HG03135 (cell line): ENCODE measurements around the gene MRNIP.
"Not testable (repeated sequence)": the region's sequence is repeated elsewhere in the genome, so short reads cannot be mapped to it uniquely, and the experiment has no call there.

Experiments used
- ATAC-seq: cut with Tn5 transposase; IDR thresholded peaks from one replicate; pipeline ENCODE4 v1.9.1; 2021; ENCODE audit warnings: mild to moderate bottlenecking, moderate library complexity; ENCODE audit not compliant: unreplicated experiment

MRNIP gene

DNA sequence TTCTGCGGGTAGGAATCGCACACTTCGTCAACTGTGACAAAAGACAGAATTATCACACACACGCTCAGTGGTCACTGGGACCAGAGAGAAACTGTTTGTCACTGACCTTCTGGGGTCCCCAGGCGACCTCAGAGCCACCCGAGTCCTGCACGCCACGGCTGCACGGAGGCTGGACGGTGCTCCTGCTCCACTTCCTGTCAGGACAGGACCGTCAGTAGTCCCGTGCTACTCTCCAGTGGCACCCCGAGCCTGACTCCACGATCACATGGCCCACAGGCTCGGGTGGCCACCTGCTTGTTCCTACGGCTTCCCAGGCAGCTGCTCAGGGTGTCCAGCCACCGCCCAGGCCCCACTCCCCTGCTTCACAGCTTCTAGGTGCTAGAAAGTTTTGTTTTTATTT is 17.9 kb downstream of the MRNIP start:
- ATAC-seq, result no peak

DNA sequence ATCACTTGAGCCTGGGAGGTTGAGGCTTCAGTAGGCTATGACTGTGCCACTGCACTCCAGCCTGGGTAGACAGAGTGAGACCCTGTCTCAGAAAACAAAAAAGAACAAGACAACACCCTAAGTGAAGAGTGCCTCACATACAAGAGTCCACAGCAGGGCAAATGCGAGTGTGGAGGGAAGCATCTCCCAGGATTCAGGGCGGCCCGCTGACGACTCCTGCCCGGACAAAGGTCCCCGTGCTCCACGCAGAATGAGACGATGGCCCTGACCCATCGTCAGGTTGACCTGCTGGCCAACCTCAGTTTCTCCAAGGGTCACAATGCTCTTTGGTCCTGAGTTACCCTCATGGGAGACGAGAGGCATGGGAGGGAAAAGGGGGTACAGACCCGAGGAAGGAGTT is 18.3 kb downstream of the MRNIP start:
- ATAC-seq, result no peak

DNA sequence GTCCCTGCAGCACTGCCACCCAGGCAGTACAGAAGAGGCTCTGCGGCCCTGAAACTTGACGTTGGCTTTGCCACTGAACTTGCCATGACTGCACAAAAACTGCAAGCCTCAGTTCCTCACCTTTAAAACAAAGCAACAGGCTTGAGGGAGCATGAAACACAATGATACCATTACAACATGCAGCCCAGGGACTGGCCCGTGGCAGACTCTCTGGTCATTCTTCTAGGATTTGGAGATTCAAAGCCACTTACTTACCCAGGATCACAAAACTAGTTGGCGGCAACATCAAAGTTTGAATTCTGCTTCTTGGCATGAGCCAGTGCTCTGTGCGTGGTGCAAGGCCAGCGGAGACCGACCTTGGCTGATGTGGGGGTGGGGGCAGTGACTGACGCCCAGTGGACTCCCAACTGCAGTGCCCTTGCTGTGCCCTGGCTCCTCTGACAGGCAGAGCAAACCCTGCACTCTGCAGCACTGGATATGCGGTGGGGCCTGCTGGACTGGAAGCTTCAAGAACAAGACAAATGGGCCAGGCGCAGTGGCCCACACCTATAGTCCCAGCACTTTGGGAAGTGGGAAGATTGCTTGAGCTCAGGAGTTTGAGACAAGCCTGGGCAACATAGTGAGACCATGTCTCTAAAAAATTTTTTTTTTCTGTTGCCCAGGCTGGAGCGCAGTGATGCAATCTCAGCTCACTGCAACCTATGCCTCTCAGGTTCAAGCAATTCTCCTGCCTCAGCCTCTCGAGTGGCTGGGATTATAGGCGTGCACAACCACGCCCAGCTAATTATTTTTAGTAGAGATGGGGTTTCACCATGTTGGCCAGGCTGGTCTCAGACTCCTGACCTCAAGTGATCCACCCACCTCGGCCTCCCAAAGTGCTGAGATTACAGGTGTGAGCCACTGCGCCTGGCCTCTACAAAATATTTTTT is 19.0 kb downstream of the MRNIP start:
- no peak for ATAC-seq

DNA sequence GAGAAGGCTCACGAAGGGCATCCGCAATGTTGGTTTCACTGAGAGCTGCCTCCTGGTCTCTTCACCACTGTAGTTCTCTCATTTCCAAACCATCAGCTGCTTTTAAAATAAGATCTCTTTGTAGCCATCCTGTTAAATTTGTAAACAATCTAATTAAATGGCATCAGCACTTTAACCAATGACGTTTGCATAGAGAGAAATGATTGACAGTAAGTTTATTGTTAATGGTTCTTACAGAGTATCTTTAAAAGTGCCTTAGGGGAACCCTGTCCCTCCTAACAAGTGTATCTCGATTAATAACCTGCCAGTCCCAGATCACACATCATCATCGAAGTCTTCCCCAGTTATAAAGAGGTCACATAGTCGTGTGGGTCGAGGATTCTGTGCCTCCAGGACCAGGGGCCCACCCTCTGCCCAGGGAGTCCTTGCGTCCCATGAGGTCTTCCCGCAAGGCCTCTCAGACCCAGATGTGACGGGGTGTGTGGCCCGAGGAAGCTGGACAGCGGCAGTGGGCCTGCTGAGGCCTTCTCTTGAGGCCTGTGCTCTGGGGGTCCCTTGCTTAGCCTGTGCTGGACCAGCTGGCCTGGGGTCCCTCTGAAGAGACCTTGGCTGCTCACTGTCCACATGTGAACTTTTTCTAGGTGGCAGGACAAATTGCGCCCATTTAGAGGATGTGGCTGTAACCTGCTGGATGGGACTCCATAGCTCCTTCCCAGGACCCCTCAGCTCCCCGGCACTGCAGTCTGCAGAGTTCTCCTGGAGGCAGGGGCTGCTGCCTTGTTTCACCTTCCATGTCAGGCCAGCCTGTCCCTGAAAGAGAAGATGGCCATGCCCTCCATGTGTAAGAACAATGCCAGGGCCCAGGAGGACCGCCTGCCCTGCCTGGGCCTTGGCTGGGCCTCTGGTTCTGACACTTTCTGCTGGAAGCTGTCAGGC is 21.3 kb downstream of the MRNIP start:
- ATAC-seq, result no peak

DNA sequence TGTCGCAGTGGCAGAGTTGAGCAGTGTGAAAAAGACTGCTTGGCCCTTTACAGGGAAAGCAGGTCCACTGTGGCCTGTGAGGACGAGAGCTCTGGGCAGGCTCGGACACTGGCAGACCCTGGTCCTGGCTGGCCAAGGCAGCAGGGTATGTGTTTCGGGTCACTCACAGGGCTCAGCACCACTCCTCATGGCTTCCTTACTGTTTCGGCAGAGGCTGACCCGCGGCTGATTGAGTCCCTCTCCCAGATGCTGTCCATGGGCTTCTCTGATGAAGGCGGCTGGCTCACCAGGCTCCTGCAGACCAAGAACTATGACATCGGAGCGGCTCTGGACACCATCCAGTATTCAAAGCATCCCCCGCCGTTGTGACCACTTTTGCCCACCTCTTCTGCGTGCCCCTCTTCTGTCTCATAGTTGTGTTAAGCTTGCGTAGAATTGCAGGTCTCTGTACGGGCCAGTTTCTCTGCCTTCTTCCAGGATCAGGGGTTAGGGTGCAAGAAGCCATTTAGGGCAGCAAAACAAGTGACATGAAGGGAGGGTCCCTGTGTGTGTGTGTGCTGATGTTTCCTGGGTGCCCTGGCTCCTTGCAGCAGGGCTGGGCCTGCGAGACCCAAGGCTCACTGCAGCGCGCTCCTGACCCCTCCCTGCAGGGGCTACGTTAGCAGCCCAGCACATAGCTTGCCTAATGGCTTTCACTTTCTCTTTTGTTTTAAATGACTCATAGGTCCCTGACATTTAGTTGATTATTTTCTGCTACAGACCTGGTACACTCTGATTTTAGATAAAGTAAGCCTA is 22.2 kb downstream of the MRNIP start:
- peak; percentile 67 for ATAC-seq

DNA sequence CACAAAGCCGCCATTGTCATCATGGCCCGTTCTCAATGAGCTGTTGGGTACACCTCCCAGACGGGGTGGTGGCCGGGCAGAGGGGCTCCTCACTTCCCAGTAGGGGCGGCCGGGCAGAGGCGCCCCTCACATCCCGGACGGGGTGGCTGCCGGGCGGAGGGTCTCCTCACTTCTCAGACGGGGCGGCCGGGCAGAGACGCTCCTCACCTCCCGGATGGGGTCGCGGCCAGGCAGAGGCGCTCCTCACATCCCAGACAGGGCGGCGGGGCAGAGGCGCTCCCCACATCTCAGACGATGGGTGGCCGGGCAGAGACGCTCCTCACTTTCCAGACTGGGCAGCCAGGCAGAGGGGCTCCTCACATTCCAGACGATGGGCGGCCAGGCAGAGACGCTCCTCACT is 23.7 kb downstream of the MRNIP start:
- not testable (repeated sequence) for ATAC-seq

DNA sequence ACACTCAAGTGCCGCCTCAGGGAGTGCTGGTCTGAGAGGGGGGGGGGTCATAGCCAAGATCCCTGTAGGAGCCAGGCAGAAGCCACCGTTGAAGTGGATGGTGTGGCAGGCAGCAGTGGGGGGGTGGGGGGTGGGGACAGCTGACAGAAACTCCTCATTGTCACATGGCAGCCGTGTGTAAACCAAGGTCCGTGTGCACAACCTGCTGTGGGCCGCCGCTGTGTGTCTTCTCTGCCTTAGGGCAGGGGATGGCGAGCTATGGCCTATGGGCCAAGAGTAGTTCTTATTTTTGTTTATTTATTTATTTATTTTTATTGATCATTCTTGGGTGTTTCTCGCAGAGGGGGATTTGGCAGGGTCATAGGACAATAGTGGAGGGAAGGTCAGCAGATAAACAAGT is 24.5 kb downstream of the MRNIP start:
- no peak for ATAC-seq

DNA sequence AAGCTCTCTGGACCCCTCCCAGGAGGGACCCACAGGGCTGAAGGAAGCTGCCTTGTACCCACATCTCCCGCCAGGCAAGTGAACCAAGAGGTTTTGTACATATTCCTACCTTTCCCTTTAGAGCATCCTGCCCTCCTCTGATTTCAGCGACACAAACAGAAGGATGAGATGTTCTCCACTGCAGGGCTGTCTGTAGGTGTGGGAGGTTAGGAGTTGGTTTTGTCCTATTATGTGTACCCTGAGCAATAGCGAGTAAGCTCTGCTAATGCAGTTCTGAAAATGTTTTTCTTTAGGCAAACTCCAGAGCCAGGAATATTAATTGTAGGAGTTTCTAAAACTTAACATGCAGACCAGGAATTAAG is 24.9 kb downstream of the MRNIP start:
- ATAC-seq, result no peak

DNA sequence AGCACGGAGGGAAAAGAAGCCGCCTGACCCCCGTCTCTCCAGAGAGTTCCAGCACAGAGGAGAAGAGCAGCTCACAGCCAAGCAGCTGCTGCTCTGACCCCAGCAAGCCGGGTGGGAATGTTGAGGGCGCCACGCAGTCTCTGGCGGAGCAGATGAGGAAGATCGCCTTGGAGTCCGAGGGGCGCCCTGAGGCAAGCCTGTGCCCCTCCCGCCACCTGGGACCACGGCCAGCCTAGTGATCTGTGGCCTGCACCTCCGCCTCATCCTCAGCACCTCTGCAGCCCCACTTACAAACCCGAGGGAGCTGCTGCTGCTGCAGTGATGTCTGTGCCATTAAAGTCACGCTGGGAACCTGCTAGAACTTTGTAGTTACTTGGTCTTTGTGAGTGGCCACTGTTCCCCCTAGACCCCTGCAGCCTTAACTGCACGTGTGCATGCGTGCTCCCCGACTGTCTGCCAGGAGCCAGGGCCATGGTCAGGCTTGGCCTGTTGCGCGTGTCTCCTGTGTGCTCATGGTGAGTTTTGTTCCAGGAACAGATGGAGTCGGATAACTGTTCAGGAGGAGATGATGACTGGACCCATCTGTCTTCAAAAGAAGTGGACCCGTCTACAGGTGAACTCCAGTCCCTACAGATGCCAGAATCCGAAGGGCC is 25.4 kb downstream of the MRNIP start:
- ATAC-seq, result no peak

DNA sequence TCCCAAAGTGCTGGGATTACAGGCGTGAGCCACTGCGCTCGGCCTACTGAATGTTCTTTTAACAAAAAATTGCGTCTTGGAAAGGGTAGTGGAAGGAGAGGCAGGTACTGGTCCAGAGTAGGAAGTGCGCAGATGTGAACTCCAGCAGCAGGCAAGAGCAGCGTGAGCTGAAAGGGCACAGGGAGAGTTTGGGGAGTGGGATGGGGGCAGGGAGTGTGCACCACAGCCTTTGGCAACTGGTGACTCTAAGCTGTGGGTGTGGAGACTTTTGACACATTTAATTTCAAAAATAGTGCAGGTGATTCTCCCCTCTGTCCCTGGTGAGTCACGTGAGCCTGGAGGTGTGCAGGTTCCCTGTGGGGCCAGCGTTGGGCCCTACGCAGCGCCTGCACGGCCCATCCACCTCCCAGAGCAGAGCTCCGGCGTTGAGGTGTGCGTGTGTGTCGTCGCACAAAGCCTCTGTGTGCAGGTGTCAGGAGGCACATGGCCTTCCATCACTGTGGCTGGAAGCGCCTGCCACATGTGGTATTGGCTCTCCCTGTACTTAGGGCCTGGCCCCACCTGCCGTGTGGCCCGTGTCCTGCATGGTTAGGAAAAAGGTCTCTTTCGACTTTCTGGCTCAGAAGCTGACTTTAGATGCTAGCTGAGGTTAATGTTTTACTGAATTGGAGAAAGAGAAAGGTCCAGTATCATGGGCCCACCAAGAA is 26.4 kb downstream of the MRNIP start:
- ATAC-seq, result no peak

DNA sequence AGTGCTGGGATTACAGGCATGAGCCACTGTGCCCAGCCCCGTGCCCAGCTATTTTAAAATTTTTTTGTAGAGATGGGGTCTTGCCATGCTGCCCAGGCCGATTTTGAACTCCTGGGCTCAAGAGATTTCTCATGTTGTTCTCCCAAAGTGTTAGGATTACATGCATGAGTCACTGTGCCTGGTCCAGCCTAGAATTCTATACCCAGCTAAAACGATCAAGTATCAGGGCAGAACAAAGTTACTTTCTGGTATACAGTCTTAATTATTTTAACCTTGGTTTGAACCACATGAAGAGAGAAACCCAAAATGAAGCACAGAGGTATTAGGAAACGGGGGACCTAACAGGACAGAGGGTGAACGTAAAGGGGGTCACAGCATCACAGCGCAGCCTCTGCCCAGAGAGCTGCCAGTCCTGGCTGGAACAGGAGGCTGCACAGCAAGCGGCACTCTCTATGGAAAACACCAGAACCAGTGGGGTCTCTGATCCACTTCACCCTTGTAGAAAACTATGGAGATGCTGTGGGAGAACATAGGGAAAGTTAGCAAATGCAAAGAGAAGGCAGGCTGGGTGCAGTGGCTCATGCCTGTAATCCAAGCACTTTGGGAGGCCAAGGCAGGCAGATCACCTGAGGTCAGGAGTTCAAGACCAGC is 27.7 kb downstream of the MRNIP start:
- ATAC-seq, result no peak

DNA sequence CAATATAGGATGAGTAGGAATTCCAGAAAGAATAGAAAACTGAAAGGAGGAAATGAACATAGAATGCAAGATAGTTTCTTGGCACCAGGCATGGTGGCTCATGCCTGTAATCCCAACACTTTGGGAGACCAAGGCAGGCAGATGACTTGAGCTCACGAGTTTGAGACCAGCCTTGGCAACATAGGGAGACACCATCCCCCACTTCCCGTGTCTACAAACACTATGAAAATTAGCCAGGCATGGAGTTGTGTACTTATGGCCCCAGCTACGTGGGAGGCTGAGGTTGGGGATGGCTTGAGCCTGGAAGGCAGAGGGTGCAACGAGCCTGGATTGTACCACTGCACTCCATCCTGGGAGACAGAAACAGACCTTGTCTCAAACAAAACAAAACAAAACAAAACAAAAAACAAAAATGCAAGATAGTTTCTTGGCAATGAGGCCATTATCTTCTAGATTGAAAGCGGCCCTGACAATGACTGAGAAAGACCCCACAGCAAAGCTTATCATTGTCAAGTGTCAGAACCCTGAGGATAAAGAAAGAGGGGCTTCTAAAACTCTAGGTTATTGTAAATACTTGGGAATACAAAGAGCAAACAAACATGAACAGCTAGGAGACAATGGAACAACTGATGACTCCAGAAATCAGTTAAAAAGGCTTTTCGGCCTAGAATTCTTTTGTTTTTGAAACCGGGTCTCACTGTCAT is 28.7 kb downstream of the MRNIP start:
- no peak for ATAC-seq

DNA sequence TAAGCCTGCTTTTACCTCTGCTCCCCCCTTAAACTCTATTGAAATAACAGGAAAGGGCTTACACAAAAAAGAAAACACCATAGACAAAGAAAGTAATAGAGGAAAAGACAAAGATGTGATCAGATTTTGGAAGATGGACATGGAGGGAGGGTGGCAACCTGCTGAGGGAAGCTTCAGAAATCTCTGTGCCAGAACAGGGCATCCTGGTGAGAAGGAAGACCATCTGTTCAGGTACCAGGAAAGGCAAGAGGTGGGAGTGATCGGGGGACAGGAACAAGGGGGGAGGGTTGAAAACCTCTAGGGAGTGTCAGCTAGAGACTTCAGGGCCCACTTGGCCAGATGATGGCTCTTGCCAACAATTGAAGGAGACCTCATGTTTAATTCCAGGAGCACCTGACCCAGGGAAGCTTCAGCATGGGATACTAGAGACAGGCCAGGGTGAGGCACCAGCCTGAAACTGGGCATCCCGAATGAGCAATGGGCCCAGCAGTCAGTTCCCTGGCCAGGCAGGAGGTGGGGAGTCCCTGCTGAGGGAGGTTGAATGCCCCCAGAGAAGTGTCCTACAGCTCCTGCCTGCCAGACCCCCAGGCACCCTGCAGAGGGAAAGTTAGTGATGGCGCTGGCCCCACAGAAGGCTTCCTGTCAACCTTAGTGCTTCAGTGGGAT is 29.7 kb downstream of the MRNIP start:
- ATAC-seq, result no peak

DNA sequence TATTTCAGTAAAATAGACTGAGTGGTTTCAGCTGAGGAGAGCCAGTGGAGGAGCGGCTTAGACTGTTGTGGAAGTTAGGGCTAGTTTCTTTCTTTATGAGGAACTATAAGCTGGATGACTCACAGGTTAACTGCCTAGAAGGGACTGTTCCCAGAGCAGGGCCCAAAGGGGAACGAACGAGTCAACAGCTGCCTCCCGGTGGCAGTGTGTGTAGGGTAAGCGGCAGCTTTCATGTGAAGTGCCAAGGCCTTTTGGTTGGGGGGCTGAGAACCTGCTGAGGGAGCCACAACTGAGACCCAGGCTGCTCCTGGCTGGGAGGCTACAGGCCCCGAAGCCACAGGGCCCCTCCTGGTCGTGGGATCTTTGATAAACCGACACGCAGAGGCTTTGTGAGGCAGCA is 30.9 kb downstream of the MRNIP start:
- no peak for ATAC-seq

DNA sequence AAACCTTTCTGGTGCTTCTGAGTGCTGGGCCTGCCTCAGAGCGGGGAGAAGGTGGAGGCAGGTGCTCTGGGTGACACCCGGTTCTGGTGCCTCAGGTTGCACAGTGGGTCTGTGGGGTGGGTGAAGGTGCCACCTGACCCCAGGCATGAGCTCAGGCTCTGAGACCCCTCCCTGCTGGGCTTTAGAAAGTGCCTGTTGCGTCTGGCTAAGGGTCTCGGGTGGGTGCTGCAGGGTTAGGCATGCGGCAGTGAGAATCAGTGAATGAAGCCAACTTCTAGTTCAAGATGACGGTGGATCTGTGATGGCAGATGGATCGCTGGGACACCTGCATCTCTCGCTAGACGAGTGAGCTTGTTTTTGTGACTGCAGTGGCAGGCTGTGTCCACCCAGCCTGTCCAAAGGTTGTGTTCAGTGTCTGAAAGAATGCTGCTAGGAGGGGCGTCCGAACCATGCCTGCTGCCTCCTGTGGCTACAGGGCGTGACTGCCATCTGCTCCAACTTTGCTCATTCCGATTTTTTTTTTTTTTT is 32.9 kb downstream of the MRNIP start:
- no peak for ATAC-seq

DNA sequence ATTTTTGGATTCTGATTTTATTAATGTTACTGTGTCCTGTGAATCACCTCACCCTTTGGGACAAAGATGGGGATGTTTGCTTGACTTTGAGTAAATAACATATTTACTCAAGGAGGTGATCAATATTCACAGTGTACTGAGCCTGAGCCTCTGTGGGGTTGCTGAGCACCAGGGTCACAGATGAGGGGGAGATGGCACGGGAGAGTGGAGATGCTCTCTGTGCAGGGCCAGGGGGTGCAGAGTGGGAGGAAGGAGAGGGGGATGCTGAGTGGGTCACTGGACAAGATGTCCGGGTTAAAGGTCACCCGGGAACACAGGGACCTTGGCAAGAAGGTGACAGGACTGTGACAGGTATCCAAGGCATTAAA is 33.9 kb downstream of the MRNIP start:
- ATAC-seq, result no peak

DNA sequence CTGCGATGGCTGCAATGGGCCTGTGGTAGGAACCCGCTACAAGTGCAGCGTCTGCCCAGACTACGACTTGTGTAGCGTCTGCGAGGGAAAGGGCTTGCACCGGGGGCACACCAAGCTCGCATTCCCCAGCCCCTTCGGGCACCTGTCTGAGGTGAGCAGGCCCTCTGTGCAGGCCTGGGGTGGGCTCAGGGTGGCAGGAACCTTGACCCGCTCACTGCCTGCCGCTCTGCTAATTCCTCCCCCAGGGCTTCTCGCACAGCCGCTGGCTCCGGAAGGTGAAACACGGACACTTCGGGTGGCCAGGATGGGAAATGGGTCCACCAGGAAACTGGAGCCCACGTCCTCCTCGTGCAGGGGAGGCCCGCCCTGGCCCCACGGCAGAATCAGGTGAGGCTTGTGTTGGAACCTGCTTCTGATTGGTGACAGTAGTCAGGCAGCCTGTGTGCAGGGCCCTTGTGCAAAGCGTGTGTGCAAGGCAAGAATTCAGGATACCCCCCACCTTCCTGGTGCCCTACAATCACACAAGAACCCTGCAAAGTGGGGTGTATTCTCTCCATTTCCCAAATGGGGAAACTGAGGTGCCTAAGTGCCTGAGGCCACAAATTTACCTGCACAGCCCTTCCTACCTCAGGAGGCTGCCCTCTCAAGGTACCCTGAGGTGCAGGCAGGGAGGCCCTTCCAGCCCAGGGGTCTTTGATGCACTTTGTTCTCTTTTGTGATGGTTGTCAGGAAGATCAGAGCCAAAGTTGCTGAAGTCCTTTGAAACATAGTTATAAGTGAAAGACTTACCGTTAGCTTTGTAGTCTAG is 34.5 kb downstream of the MRNIP start:
- no peak for ATAC-seq
